Heart left ventricle (tissue), 13 donors: ENCODE results near the gene RACGAP1.

Experiments
- CTCF ChIP-seq, 12 donors: fragments of 200-600 bp; sonication (generic) in 4 of 12; IDR thresholded peaks; one replicate each; pipeline versions ENCODE4 v1.5.0 to v1.8.0; 2018 to 2022; ENCODE audit warnings: antibody characterized with exemption in 12 of 12, mild to moderate bottlenecking in 5 of 12
- POLR2A ChIP-seq, 2 donors: fragments of 450-650 bp; IDR thresholded peaks; one replicate each; pipeline ENCODE4 v1.6.1; 2017; ENCODE audit warnings: antibody characterized with exemption in 2 of 2, mild to moderate bottlenecking in 2 of 2, moderate library complexity in 2 of 2
- donor health status: ischemic (EF 13 %, LVEDD 7.1; RV severe dilation, severe dysfunction).
- donor health status: DM: no; HTN: yes; CAD: no.
- donor health status: DM: no; HTN: no; CAD: no.
- donor health status: ischemic (EF 25% LVEDD 6.9; RV normal size, moderate dysfunction).
- donor health status: ischemic (EF 25% LVEDD 5.7; RV mildly dilated, moderate dysfunction).
- donor health status: ischemic (EF 35%, LVEDD 5.7; RV mildly dilated, moderate dysfunction).
- donor health status: nonischemic (EF 11% LVEDD 7.7; RV severe dilation, severe dysfunction).
- donor health status: DM: yes; HTN: yes; CAD: no.
- donor health status: PGD.
- donor health status: ischemic (EF 29% LVEDD 5.4; RV normal size, mild dysfunction).
- donor health status: nonischemic (EF 23%, LVEDD 6.1; RV moderate dilation, normal function).

DNA sequence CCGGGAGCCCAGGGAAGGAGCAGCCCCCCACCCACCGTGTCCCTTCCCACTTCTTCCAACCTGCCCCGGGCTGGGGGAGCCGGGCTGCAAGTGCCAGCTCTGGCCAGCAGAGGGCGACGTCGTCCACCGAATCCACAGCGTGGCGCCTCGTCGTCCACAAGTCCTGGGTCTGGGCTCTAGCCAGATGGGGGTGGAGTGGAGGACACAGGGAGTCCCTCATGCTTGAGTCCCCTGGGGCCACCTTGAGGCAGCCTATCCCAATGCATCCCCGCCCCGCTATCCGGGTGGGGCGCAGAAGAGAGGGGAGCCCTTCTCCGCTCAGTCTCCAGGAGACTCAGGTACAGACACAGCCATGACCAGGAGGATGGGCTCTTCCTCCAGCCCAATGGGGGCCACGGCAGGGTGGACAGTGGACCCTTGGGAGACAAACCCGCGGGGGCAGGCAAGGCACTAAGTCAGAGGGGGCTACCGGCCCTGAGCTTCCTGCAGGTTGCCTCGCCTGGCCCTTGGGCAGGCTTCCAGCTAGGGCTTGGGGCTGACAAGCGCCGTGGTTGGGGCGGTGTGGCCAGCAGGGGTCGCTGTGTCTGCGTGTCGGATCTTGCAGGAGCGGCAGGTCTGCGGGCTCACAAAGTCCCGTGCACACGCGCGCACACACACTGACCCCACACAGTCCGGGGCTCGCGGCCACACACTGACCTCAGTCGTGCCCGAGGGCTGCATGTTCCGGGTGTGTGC lies 58.1 kb downstream of the RACGAP1 start:
- TF ChIP-seq CTCF (IDR thresholded peaks at IDR 0.05), result peak; percentile 63 to 89 (median 76)
- TF ChIP-seq POLR2A (IDR thresholded peaks at IDR 0.05), result no peak
